NB4 (cell line): Measurements from ENCODE around the gene ARHGAP22.

Experiments
- CTCF ChIP-seq: IDR thresholded peaks from one replicate; pipeline ENCODE4 v1.5.1; 2012; ENCODE audit warnings: low read depth, low read length
- MAX ChIP-seq: IDR thresholded peaks from 2 replicates; pipeline ENCODE4 v1.6.1; 2011; ENCODE audit warnings: low read depth, low read length
- POLR2A ChIP-seq: IDR thresholded peaks from 2 replicates; pipeline ENCODE4 v1.6.1; 2011; ENCODE audit warnings: mild to moderate bottlenecking; ENCODE audit not compliant: insufficient read length; ENCODE audit errors: extremely low read depth

GRCh38 chr10:48459270-48460150 is 145.4 kb downstream of the ARHGAP22 start:
- TF ChIP-seq CTCF (no peak), POLR2A (no peak), MAX (no peak)
